HuH-7 (cell line): ENCODE measurements around the gene CDH4.
"Not testable (repeated sequence)": the region's sequence is repeated elsewhere in the genome, so short reads cannot be mapped to it uniquely, and the experiment has no call there.

Experiments used
- DNase-seq: peaks from one replicate; pipeline ENCODE4 v3.0.0; 2011; ENCODE audit warnings: low spot score

Gene CDH4

DNA sequence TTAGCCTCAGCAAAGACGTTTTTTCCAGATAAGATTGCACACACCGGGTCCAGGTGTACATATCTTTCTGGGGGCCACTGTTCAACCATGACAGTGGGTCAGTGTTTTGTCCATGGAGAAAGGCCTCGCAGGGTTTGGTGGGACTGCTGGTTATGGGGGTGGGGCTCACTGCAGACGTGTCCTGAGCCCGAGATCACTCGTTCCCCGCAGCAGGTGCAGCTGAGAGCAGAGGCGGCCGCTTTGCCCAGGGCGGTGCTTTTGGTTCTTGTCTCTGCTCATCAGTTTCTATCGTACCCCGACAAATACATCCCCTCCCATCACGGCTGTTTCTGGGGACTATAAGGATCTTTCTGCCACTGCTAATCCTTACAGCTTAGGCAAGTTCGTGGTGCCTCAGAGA, 166.9 kb downstream of the CDH4 start:
- no peak for DNase-seq

DNA sequence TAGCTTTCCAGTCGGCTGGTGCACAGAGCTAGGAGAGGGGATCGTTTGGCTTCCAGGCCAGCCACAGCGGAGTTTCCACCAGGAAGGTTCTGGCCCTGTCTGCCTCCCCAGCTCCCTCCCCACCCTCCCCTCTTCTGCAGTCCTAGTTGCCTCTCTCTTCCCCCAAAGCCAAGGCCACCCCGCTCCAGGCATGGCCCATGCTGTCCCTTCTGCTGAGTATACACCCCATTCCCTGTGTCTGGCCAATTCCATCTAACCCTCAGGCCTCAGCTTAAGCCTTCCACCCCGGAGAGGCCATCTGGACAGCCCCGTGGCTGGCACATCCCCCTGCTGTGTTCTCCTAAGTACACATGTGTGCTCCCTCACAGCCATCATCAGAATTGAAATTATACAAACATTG, 167.4 kb downstream of the CDH4 start:
- no peak for DNase-seq

DNA sequence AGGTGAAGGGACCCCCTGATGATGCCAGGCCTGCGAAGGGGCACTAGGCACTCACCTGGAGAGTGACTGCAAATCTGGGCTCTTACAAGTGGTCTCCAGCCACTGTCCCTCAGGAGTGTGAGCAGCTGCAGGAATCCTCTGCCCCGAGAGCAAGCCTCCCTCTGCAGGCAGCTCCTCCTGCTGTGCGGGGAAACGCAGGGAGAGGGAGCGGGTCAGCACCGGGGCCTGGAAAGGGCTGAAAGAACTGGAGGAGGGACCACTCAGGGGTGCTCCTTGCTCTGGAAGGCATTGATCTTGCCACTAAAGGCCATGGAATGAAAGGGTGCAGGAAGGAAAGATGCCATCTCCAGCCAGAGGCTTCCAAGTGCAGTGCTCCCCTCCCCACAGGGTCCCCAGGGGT, 168.0 kb downstream of the CDH4 start:
- DNase-seq, result no peak

DNA sequence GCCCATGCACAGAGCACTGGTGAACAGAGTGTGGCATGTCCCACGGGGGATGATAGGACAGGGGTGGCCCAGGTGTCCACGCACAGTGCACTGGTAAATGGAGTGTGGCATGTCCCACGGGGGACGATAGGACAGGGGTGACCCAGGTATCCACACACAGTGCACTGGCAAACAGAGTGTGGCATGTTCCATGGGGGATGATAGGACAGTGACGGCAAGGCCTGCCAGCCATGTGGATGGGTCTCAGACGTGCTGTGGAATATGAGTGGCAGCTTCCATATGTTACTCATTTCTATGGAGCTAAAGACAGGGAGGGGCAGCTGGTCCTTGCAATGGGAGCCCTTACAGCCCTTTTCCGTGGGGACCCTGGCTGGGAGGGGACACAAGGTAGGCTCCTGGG, 168.7 kb downstream of the CDH4 start:
- no peak for DNase-seq

DNA sequence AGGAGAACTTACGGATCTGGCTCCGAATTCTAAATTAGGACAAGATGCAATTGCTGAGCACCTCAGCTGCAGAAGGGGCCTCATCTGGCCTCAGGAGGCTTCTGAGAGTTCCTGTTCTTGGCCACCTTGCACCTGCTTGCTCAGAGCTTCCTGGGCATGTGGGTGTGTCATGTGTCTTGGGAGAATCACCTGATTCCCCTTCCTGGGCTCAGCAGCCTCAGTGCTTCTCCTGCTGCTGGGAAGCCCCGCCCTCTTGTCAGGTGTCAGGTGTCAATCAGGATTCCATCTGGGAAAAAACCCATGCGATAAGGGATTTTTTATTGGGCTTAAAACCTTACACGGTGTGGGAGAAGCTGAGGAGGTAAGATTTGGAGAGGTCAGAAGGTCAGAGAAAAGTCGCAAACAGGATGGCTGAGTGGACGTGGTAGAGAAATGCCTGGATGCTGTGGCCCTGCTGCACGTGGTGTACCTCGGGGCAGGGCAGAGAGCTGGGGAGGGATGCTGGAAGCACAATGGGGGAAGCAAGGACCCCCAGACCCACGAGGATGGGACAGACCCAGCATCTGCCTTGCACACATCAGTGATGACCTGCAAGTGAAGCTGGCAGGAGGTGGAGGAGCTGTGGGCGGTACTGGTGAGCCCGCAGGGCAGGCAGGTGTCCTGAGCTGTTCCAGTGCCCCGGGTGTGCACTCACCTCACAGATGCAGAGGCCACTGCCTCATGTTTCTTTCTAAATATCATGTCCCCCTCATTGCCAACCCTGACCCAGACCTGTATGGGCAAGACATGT, 170.8 kb downstream of the CDH4 start:
- DNase-seq, result no peak

DNA sequence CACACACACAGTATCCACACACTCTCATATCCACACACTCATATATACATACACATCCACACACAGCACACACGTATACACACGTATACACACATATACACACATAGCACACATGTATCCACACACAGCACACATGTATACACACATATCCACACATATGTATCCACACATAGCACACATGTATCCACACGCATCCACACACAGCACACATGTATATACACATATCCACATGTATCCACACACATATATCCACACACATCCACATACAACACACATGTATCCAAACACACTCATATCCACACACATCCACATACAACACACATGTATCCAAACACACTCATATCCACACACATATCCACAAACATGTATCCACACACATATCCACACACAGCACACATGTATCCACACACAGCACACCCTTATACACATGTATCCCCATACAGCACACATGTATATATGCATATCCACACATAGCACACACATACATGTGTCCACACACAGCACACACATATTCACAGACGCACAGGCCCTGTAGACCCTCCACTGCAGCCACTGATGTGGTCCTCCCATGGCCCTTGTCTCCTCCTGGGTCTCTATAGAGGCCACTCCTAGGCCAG, 172.1 kb downstream of the CDH4 start:
- no peak for DNase-seq

DNA sequence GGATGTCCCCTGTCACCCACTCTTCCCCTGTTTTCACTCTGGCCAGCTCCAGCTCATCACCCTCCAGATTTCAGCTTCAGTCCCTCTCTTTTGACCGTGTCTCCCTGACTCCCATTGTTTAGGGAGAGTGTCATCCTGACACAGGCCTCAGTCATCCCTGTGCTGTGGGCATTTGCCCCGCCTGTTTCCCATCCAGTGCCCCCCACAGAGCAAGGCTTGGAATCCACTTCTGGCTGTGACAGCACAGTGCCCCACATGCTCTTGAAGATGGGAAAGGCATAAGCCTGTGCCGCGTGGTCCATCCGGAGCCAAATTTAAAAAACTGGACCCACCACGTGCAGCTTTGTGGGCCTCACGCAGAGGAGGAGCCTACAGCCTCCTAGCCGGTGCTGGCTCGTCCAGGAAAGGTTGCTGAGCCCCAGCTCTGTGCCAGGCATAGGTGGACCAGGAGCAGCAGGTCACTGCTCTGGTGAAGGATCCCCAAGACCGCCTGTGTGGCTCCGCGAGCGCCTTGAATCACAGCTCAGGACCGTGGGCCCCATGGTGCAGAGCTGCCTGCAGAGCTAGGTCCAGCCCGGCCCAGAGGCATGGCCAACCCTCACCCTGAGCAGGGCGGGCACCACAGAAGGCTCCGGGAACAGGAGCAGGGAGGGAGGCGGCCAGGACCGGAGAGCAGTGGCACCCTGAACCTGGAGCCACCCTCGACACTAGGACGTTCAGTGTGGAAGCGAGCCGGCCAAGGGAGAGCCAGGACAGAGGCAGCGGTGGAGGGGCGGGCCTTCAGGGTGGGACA, 172.8 kb downstream of the CDH4 start:
- DNase-seq, result no peak

DNA sequence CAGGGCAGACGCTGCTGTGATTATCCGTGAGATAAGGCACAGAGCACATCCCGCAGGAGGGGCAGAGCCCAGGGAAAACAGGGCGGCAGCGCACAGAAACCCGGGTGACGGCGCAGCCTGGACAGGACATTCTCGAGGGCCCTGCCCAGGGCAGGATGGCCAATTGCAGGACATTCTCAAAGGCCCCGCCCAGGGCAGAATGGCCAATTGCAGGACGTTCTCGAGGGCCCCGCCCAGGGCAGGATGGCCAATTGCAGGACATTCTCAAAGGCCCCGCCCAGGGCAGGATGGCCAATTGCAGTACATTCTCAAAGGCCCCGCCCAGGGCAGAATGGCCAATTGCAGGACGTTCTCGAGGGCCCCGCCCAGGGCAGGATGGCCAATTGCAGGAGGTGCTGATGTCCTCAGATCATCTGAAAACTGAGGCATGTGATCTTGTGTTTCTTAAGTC, 173.5 kb downstream of the CDH4 start:
- not testable (repeated sequence) for DNase-seq

DNA sequence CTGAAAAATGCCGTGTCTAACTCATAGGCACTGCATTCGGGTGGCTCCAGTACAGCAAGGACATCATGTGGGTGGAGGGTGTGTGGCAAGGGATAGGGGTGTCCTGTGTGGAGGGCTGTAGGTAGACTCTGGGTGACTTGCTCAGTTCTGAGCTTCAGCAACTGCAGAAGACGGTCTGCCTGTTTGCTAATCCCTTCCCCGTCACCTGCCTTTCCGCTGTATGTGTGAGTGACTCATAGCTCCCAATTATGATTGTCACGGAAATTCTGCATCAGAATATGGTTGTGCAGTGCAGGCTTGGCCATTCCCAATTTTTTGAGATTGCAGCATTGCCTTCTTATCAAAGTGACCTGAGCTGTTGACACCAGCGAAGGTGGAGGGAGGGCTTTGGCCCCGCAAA, 174.3 kb downstream of the CDH4 start:
- no peak for DNase-seq

DNA sequence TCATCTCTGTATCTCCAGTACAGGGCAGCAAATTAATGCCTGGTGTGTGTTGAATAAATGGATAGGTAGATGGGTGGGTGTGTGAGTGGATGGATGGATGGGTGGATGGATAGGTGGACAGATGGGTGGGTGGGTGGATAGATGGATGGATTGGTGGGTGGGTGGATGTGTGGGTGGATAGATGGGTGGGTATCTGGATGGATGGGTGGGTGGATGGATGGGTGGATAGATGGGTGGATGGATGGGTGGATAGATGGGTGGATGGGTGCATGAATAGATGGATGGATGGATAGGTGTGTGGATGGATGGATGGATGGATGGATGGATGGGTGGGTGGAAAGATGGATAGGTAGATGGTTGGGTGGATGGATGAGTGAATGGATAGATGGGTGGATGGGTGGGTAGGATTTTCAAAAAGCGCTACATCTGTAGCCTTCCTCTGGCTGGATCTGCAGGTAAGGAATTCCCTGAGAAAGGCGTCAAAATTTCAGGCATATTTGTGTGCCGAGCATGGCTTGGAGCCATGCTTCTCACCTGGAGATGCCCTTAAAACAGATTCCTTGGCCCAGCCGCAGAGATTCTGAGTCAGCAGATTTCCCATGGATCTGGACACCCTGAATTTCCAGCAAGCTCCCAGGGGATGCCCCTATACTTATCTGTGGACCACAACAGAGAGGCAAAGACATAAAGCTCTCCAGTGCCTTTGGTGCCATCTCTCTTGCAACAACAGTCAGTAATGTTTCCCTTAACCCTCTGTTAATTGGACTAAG, 177.6 kb downstream of the CDH4 start:
- no peak for DNase-seq

DNA sequence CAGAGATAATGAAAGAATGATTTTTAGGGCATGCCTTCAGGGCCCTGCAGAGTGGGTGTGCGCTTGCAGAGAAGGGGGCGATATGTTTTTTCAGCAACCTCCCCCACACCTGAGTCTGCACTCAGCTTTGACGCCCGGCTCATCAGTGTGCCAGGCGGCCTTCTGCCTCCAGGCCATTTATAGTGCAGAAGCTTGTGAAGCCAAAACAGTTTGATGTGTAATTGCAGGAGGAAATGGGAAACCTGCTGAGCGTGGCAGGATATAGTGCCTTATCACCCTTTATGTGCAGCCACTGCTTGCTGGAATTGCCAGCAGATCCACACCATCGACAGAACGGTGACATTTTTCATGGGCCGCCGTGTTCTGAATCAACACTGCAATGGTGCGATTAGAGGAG, 178.2 kb downstream of the CDH4 start:
- no peak for DNase-seq

DNA sequence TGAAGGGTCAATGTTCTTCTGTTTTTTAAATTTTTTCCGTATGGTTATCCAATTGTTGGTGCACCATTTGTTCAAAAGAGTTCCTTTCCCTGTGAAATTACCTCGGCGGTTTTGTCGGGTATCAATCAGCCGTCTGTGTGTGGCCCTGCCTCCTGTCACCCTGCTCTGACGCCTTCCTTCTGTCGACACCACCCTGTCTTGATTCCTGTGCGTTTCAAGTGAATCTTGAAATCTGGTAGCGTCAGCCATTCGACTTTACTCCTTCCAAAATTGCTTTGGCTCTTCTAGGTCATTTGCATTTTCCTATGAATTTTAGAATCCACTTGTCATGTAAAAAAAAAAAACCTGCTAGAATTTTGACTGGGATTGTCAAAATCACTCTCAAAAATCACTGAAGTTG, 181.1 kb downstream of the CDH4 start:
- no peak for DNase-seq

DNA sequence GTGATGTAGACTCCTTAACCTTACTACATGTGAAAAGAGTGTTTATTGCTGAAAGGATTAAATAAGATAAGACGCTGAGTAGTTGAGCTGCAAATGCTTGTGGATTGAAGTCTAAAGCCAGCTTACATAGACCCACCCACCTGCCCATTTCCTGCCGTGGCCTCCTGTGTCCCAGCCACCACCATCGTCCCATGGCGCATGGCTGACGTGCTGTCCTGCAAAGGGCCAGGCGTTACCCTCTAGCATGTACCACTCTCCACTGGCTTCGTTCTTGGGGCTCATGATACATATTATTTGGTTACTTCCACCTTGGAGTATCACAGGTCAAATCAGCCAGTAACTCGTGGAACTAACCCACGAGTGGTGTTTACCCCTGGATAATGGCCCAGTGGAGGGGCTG, 181.8 kb downstream of the CDH4 start:
- DNase-seq, result no peak

DNA sequence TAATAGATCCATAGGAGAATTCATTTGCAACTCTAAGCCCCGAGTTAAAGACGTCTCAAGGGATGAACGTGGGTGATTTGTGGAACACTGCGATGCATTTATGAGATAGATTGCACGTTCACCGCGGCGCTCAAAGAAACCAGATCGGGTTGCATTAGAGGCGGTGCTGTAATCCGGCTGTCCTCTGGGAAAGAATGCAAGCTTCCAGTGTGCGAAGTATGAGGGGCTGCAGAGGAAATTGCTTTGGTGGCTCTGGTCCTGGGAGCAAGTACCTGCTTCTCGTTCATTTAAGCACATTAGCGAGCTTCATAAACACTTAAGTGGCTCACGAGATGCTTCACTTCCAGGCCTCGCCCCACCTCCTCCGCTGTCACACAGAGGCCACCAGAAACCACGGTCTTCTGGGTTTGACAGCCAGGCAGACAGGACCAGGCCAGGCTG, 182.3 kb downstream of the CDH4 start:
- no peak for DNase-seq

DNA sequence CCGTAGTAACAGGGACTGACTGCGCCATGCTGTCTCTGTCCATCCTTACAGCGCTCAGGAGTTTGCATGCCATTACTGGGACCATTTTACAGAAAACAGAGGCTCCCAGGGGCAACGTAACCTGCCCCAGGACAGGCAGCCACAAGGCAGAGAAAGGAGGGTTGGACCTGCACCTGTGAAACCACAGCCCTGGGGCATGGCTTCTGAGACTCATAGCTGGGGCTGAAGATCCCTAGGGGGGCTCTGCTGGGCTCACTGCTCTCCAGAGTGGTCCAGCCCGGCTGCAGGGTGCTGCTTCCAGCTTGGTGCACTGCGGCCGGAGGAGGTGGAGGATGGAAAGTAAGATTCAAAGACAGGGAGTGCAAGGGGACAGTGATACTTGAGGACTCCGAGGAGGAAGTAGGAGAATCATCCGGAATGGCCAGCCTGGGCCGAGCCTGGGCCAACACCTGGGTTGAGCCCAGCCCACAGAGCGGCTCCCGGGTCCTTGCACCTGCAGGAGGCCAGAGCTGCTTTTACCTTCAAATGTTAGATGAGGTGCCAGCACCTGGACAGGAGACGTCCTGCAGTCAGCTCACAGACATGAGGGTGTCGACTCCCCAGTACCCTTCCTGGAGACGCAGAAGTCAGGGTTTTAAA, 183.2 kb downstream of the CDH4 start:
- no peak for DNase-seq

DNA sequence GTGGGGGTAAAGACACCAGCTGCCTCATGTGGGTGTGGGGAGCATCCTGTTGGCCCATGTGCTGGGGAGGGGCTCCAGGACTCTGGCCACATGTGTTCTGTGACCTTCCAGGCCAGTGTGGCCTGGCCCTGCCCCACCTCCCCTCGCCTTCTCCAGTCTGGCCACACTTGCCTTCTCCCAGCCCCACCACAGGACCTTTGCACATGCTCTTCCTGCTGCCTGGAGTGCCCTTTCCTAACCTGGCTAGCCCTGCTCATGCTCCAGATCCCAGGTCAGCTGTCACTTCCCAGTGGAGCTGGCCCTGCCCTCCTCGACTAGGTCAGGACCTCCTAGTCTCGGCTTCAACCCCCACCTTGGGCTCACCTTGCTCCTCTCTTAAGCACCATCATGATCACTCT, 183.8 kb downstream of the CDH4 start:
- no peak for DNase-seq

DNA sequence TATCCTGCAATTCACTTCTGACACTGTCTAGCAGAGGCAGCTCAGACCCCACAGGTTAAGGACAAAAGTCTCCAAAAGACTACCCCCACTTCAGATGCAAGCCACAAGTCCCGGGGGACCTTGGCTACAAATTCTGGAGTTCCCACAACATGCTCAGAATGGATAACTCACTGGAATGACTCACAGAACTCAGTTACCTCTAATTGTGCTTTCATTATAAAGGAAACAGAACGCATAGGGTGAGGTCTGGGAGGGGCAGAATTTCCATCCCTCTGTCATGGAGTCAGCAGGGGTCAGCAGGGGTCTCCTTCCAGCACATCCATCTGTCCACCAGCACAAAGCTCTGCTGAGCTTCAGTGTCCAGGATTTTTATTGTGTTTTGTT, 184.2 kb downstream of the CDH4 start:
- no peak for DNase-seq

DNA sequence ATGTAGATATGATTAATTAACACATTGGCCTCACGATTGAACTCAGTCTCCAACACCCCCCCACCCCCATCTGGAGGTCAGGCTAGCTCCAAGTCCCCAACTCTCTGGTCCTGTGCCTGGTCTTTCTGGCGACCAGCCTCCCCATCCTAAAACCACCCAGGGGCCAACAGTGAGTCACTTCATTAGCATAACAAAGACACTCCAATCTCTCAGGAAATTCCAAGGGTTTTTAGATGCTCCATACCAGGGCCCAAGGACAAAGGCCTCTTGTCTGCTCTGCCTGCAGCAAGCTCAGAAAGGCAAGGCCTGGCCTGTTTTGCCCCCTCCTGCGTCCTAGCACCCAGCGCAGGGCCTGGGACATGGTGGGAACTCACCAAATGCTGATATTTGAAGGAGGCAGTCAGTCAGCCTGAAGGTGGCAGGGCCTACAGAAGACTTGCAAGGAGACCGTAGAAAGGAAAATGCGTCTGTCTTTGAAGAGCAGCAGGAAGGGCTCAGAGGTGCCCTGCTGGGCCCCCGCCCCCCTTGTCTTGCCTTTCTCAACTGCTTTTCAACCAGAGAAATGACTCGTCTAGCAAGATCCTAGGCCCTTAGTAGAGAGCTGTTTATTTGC, 184.7 kb downstream of the CDH4 start:
- no peak for DNase-seq

DNA sequence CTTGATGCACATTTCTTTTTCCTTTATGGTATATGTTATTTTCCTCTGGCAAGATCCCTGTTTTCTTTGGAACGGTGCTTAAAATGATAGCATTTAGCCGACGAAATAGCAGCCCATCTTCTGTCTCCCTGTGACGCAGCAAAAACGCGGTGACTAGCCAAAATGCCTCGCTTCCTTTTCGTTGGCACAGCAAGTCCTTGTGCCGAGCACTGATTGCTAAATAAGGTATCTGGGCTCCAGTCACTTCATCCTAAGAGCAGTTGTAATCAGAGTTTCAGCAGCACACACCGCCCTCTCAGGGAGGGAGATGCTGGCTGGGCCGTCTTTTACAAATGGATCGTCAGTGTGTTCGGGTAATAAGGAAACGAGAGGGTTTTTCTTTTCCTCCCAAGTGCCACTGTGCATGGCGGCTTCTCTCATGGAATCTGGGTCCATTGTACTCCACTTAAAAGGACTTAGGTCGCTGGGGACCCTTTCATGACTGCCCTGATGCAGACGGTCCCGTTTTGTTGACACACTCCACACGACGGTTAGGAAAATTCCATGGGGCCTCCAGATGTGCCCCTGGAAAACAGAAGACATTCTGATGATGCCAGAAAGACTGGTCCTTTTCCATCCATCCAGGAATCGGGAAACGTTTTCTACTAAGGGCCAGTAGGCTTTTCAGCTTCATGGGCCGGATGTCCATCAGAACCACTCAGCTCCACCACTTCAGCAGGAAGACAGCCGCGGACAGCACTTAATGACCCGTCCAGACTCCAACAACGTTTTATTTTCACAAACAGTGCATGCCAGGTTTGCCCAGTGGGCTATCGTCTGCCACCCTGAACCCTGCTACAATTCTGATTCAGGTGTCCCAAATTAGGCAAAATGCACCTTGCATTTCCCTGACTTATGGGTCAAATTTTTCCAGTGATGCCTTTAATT, 185.5 kb downstream of the CDH4 start:
- DNase-seq, result no peak

DNA sequence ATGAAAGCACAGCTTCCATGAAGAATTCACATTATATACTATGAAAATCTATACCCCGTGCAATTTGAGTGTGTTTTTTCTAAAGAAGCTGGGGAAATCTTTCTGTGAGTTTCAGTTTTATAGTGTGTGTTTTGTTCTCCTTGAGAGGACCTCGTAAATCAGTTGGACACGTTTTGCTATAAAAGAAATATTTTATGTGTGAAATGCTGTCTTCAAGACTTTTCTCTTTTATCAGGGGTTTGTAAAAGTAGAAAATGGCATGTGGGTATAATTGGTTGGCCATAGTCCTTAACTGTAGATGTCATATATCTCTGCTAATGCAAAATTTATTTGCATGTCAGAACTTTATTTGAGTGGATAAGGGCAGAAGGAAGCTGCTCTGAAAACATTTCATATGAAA, 186.2 kb downstream of the CDH4 start:
- DNase-seq, result no peak
